ENCODE measurements around the gene SMCO3. TPM values are rescaled to one million over a fixed set of nuclear protein-coding genes. Genes with fewer than 3 reads are reported as not detected.
A peak's percentile ranks its signal among the peaks of the same experiment; 100 is the strongest.

Gene SMCO3
- total and polyA plus RNA-seq, 2 donors (not counting 1 experiment from before 2014, with no cell fraction given): not detected

DNA sequence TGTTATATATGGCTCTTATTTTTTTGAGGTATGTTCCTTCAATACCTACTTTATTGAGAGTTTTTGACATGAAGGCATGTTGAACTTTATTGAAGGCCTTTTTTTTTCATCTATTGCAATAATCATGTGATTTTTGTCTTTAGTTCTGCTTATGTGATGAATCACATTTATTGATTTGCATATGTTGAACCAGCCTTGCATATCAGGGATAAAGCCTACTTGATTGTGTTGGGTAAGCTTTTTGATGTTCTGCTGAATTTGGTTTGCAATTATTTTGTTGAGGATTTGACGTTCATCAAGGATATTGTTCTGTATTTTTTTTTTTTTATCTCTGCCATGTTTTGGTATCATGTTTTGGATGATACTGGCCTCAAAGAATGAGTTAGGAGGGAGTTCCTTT is 44.5 kb upstream of the SMCO3 start:
- no peaks in the 10 kb centered on the region for H3K36me3 ChIP-seq (replicated peaks in 1 of 2; ENCODE audit: control extremely low read depth in 1 of 2, control insufficient read depth in 1 of 2, extremely low read depth in 1 of 2, insufficient read depth in 2 of 2, low read length in 1 of 2)
- H3K27ac Mint-ChIP-seq: peak overlapping the region; percentile 43
- ChIA-PET POLR2A (no interaction called here), CTCF (interaction anchor here (0.8 to 1.2 kb wide), 3 partner anchors 12 to 137 kb away, joined by 3 to 4 read pairs (median 4); no protein-coding TSS in a partner anchor)
- intact Hi-C loops (cut with micrococcal nuclease): no loop called here
- WGBS (ENCODE audit: insufficient coverage): 43% methylated on average over 1 of the region's 1 CpG
- H3K27me3 ChIP-seq (replicated peaks in 1 of 4; ENCODE audit: control extremely low read depth in 1 of 4, control insufficient read depth in 3 of 4, insufficient read depth in 4 of 4, low read length in 3 of 4): no peaks in the 10 kb centered on the region
- DNase-seq (peak; percentile 17), ATAC-seq (ENCODE audit: low read depth) (no peak)
- no peak for TF ChIP-seq EZH2 (IDR thresholded peaks at IDR 0.05; ENCODE audit: borderline replicate concordance, insufficient read depth, low read depth, low read length, poor library complexity, severe bottlenecking)
- TF ChIP-seq, protein P1, sequence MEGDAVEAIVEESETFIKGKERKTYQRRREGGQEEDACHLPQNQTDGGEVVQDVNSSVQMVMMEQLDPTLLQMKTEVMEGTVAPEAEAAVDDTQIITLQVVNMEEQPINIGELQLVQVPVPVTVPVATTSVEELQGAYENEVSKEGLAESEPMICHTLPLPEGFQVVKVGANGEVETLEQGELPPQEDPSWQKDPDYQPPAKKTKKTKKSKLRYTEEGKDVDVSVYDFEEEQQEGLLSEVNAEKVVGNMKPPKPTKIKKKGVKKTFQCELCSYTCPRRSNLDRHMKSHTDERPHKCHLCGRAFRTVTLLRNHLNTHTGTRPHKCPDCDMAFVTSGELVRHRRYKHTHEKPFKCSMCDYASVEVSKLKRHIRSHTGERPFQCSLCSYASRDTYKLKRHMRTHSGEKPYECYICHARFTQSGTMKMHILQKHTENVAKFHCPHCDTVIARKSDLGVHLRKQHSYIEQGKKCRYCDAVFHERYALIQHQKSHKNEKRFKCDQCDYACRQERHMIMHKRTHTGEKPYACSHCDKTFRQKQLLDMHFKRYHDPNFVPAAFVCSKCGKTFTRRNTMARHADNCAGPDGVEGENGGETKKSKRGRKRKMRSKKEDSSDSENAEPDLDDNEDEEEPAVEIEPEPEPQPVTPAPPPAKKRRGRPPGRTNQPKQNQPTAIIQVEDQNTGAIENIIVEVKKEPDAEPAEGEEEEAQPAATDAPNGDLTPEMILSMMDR (IDR thresholded peaks at IDR 0.05): no peak
- peak overlapping the region; percentile 25 for H3K4me2 ChIP-seq (replicated peaks; ENCODE audit: low read depth, low read length, poor library complexity, severe bottlenecking)
- no peak overlapping the region for H3K9ac ChIP-seq (ENCODE audit: low read length)
- H2AFZ ChIP-seq (ENCODE audit: insufficient read depth, low read depth, low read length, poor library complexity, severe bottlenecking): no peak overlapping the region
- no peaks in the 10 kb centered on the region for H3K27me3 Mint-ChIP-seq
- H3K9me3 ChIP-seq (ENCODE audit: control extremely low read depth in 1 of 3, control insufficient read depth in 2 of 3, insufficient read depth in 1 of 3, low read length in 2 of 3): peaks cover 2 to 15% (median 6%) of the 10 kb centered on the region in 3 donors
- no peaks in the 10 kb centered on the region for H4K20me1 ChIP-seq (ENCODE audit: control insufficient read depth, insufficient read depth, low read length, poor library complexity, severe bottlenecking)
- H3K9me3 Mint-ChIP-seq (ENCODE audit: insufficient read depth): peaks cover 7% of the 10 kb centered on the region
- H3K4me1 Mint-ChIP-seq: peaks cover 31% of the 10 kb centered on the region
- H3K4me3 ChIP-seq (ENCODE audit: control extremely low read depth in 1 of 5, extremely low read depth in 1 of 5, insufficient read depth in 1 of 5, low read depth in 2 of 5, low read length in 4 of 5): no peak overlapping the region
- H3K79me2 ChIP-seq (ENCODE audit: control insufficient read depth, insufficient read depth, low read length): no peaks in the 10 kb centered on the region
- H3K27ac ChIP-seq (ENCODE audit: low read length in 2 of 2): peak overlapping the region in 1 of 2 donors; percentile 45
- peaks cover 12 to 24% of the 10 kb centered on the region in 2 donors for H3K4me1 ChIP-seq (ENCODE audit: control insufficient read depth in 2 of 2, insufficient read depth in 2 of 2, low read length in 2 of 2)
- peak overlapping the region; percentile 35 for H3K4me3 Mint-ChIP-seq

DNA sequence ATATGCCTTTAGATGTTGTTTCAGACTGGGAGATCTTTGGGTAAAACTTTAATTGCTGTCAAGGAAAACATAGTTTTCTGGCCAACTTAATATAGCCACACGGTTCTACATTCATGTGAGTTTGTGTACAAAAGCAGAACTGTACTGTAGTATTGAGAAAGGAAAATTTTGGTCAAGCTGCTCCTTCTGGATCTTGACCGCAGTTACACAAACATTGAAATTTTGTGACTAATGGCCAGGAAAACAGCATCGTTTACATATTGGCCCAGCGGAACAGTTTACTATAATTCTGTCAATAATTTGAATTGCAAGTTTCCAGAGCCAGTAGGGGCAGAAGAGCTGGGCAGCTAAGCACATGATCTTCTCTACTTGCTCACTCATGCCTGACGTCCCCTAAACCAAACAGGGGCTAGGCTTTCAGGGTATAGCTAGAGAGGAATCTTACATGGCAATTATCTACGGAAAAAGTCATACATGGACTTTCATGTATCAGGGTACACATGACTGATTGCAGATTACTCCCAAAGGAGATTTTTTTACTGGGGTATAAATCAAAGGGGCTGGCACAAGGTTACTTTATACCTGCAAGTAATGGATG is 40.7 kb upstream of the SMCO3 start:
- H3K9ac ChIP-seq (ENCODE audit: low read length): no peak overlapping the region
- intact Hi-C loops (cut with micrococcal nuclease): no loop called here
- peaks cover 0 to 3% (median 2%) of the 10 kb centered on the region in 3 donors for H3K9me3 ChIP-seq (ENCODE audit: control extremely low read depth in 1 of 3, control insufficient read depth in 2 of 3, insufficient read depth in 1 of 3, low read length in 2 of 3)
- peak overlapping the region; percentile 30 for H3K4me3 Mint-ChIP-seq
- no peaks in the 10 kb centered on the region for H3K27me3 ChIP-seq (replicated peaks in 1 of 4; ENCODE audit: control extremely low read depth in 1 of 4, control insufficient read depth in 3 of 4, insufficient read depth in 4 of 4, low read length in 3 of 4)
- no peak overlapping the region for H3K4me3 ChIP-seq (ENCODE audit: control extremely low read depth in 1 of 5, extremely low read depth in 1 of 5, insufficient read depth in 1 of 5, low read depth in 2 of 5, low read length in 4 of 5)
- no peaks in the 10 kb centered on the region for H4K20me1 ChIP-seq (ENCODE audit: control insufficient read depth, insufficient read depth, low read length, poor library complexity, severe bottlenecking)
- peaks cover 12 to 24% of the 10 kb centered on the region in 2 donors for H3K4me1 ChIP-seq (ENCODE audit: control insufficient read depth in 2 of 2, insufficient read depth in 2 of 2, low read length in 2 of 2)
- DNase-seq (no peak), ATAC-seq (ENCODE audit: low read depth) (peak; percentile 31)
- H3K27me3 Mint-ChIP-seq: no peaks in the 10 kb centered on the region
- H2AFZ ChIP-seq (ENCODE audit: insufficient read depth, low read depth, low read length, poor library complexity, severe bottlenecking): no peak overlapping the region
- no peaks in the 10 kb centered on the region for H3K79me2 ChIP-seq (ENCODE audit: control insufficient read depth, insufficient read depth, low read length)
- peaks cover 3% of the 10 kb centered on the region for H3K9me3 Mint-ChIP-seq (ENCODE audit: insufficient read depth)
- H3K27ac ChIP-seq (ENCODE audit: low read length in 2 of 2): no peak overlapping the region
- H3K36me3 ChIP-seq (replicated peaks in 1 of 2; ENCODE audit: control extremely low read depth in 1 of 2, control insufficient read depth in 1 of 2, extremely low read depth in 1 of 2, insufficient read depth in 2 of 2, low read length in 1 of 2): no peaks in the 10 kb centered on the region
- H3K4me1 Mint-ChIP-seq: peaks cover 29% of the 10 kb centered on the region
- ChIA-PET POLR2A (no interaction called here), CTCF (interaction anchor here (1.3 to 2.3 kb wide), 3 partner anchors 9 to 141 kb away, joined by 3 to 10 read pairs (median 8); no protein-coding TSS in a partner anchor)
- no peak overlapping the region for H3K4me2 ChIP-seq (replicated peaks; ENCODE audit: low read depth, low read length, poor library complexity, severe bottlenecking)
- 76% methylated on average over 4 of the region's 6 CpGs for WGBS (ENCODE audit: insufficient coverage)
- no peak overlapping the region for H3K27ac Mint-ChIP-seq
- no peak for TF ChIP-seq EZH2 (IDR thresholded peaks at IDR 0.05; ENCODE audit: borderline replicate concordance, insufficient read depth, low read depth, low read length, poor library complexity, severe bottlenecking)
- TF ChIP-seq, protein P1 (IDR thresholded peaks at IDR 0.05): no peak
